Testis (tissue), 2 donors: ENCODE results near the gene RAD9B.

ENCODE experiments used
- CTCF ChIP-seq, 3 experiments: fragments of 450-650 bp in 2 of 3; fragments of 200-600 bp in 1 of 3; sonication (generic) in 1 of 3; IDR thresholded peaks; one replicate each; pipeline ENCODE4 v1.5.1; 2016 to 2019; ENCODE audit warnings: antibody characterized with exemption in 3 of 3, mild to moderate bottlenecking in 2 of 3, moderate library complexity in 1 of 3
- POLR2A ChIP-seq: fragments of 450-650 bp; IDR thresholded peaks from one replicate; pipeline ENCODE4 v1.6.1; 2017; ENCODE audit warnings: antibody characterized with exemption, mild to moderate bottlenecking, moderate library complexity

GRCh38 chr12:110533607-110534006, 31.5 kb downstream of the RAD9B start:
- TF ChIP-seq CTCF (IDR thresholded peaks at IDR 0.05), result no peak
- no peak for TF ChIP-seq POLR2A
